Right atrium auricular region (tissue), 2 donors: ENCODE results near the gene GPX4. TPM values are rescaled to one million over a fixed set of nuclear protein-coding genes. Genes with fewer than 3 reads are reported as not detected.

Source experiments
- DNase-seq: peaks from one replicate; pipeline ENCODE4 v3.0.0-alpha.2; 2019; ENCODE audit warnings: low spot score
- H3K27ac ChIP-seq, 2 donors: fragments of 200-600 bp; sonication (generic); 1 replicate in 1 of 2; 2 replicates in 1 of 2; pipeline ENCODE4 v1.5.1; 2016 to 2019
- H3K27me3 ChIP-seq, 2 donors: fragments of 200-600 bp; sonication (generic); one replicate each; pipeline versions ENCODE4 v1.5.1 to v1.6.0; 2017 to 2019
- H3K36me3 ChIP-seq: fragments of 200-600 bp; sonication (generic); one replicate; pipeline ENCODE4 v1.5.1; 2016
- H3K4me1 ChIP-seq, 2 donors: fragments of 200-600 bp; sonication (generic); one replicate each; pipeline versions ENCODE4 v1.5.1 to v1.6.0; 2017 to 2019
- H3K4me3 ChIP-seq, 2 donors: fragments of 200-600 bp; sonication (generic); 1 replicate in 1 of 2; 2 replicates in 1 of 2; pipeline ENCODE4 v1.5.1; 2017 to 2019; ENCODE audit warnings: mild to moderate bottlenecking in 1 of 2, moderate library complexity in 1 of 2
- H3K9me3 ChIP-seq, 2 donors: fragments of 200-600 bp; sonication (generic); one replicate each; pipeline ENCODE4 v1.5.1; 2019
- total RNA-seq, 2 donors: library from RNA; depleted of rRNA; stranded (reverse); fragments of >200 nt; gene quantifications; one replicate each; pipeline ENCODE4 v1.1.0, GENCODE V29; 2016
- TF ChIP-seq, protein P1 (sequence below), 2 donors: fragments of 200-600 bp; sonication (generic); IDR thresholded peaks; one replicate each; pipeline ENCODE4 v1.5.1; 2019; ENCODE audit warnings: antibody characterized with exemption in 2 of 2

GPX4 gene
- total RNA-seq, 2 donors from 2014 or later: 404 to 529 TPM

DNA sequence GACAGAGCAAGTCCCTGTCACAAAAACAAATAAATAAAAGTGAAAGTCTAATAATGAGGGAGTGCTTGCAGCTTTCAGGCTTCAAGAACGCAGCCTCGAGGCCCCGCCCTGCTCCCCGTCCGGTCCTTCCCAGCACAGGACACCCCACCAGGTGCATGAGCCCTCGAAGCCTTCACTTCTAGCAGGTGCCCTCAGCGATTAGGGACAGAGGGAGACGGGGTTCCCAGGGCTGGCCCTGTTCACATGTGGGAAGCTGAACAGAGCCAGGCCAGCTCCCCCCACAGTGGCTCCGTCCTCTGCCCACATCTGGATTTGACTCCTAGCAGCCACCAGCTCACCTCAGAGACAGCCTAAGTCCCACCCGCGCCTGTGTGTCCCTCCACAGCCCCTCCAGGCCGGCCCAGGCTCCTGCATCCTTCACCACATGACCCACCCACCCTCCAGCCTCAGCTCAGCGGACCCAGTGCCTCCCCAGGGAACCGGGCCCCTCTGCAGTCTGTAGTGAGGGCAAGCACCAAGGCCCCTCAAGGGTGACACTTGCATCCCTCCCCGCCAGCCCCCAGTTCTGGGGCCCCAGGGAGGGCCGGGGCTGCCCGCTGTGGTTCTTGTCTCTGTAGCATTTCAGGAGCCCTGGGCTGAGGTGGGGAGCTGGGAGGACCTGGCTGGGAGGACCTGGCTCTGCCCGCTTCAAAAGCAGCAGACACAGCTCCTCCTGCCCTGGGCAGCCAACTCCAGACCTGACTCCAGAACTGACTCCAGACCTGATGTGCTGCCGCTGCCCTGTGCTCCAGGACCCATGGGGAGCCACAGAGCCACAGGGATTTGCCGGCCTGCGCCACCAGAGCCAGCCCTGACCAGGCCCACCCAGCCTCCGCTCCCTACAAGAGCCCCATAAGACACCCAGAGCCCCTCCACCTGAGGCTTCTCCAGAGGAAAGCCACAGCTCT lies 27.2 kb downstream of the GPX4 start:
- peak overlapping the region; percentile 78 to 80 for H3K27ac ChIP-seq
- H3K4me1 ChIP-seq: peaks cover 0 to 48% of the 10 kb centered on the region in 2 donors
- peaks cover 21% of the 10 kb centered on the region for H3K36me3 ChIP-seq
- no peaks in the 10 kb centered on the region for H3K9me3 ChIP-seq
- H3K4me3 ChIP-seq: peak overlapping the region; percentile 58 to 60
- TF ChIP-seq, protein P1, sequence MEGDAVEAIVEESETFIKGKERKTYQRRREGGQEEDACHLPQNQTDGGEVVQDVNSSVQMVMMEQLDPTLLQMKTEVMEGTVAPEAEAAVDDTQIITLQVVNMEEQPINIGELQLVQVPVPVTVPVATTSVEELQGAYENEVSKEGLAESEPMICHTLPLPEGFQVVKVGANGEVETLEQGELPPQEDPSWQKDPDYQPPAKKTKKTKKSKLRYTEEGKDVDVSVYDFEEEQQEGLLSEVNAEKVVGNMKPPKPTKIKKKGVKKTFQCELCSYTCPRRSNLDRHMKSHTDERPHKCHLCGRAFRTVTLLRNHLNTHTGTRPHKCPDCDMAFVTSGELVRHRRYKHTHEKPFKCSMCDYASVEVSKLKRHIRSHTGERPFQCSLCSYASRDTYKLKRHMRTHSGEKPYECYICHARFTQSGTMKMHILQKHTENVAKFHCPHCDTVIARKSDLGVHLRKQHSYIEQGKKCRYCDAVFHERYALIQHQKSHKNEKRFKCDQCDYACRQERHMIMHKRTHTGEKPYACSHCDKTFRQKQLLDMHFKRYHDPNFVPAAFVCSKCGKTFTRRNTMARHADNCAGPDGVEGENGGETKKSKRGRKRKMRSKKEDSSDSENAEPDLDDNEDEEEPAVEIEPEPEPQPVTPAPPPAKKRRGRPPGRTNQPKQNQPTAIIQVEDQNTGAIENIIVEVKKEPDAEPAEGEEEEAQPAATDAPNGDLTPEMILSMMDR (IDR thresholded peaks at IDR 0.05): no peak
- DNase-seq: no peak
- no peaks in the 10 kb centered on the region for H3K27me3 ChIP-seq

DNA sequence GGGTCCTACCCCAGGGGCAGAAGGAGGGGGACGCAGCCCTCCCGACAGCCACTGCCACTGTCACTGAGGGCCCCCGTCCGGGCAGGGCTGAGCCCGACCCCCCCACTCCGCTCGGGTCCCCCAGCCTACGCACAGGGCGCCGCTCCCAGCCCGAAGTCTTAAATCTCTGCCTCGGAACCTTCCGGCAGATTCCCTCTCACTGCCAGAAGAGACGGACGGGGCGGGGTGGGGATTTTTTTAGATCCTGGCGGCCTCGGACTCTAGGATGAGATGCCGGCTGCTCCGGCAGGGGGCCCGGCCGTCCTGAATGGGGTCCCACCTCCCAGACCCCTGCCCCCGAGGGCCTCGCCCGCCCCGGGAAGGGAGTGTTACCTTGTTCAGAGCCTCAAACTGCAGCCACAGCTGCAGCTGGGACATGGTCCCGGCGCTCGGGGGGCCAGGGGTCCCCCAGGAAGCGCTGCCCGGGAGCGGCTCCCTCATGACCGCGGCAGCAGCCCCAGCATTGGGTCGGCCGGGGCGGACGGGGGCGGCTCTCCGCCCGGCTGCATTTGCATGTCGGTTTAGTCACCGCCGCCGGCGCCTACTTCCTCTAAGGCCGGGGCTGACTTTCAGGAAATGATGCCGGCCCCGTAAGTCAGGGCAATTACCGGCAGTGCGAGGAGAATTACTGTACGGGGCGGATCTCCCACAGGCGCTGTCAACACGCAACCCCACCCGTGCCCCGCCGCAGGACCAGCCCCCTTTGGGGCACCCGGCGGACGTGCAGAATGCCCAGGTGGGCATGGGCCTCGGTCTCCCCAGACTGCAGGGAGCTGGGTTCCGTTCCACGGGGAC lies 28.1 kb downstream of the GPX4 start:
- H3K36me3 ChIP-seq: peaks cover 12% of the 10 kb centered on the region
- H3K27me3 ChIP-seq: no peaks in the 10 kb centered on the region
- peak overlapping the region; percentile 58 to 60 for H3K4me3 ChIP-seq
- TF ChIP-seq, protein P1 (IDR thresholded peaks at IDR 0.05): peak in 1 of 2 donors; percentile 23
- H3K27ac ChIP-seq: peak overlapping the region; percentile 78 to 80
- no peaks in the 10 kb centered on the region for H3K9me3 ChIP-seq
- H3K4me1 ChIP-seq: peaks cover 0 to 56% of the 10 kb centered on the region in 2 donors
- peak; percentile 96 for DNase-seq

DNA sequence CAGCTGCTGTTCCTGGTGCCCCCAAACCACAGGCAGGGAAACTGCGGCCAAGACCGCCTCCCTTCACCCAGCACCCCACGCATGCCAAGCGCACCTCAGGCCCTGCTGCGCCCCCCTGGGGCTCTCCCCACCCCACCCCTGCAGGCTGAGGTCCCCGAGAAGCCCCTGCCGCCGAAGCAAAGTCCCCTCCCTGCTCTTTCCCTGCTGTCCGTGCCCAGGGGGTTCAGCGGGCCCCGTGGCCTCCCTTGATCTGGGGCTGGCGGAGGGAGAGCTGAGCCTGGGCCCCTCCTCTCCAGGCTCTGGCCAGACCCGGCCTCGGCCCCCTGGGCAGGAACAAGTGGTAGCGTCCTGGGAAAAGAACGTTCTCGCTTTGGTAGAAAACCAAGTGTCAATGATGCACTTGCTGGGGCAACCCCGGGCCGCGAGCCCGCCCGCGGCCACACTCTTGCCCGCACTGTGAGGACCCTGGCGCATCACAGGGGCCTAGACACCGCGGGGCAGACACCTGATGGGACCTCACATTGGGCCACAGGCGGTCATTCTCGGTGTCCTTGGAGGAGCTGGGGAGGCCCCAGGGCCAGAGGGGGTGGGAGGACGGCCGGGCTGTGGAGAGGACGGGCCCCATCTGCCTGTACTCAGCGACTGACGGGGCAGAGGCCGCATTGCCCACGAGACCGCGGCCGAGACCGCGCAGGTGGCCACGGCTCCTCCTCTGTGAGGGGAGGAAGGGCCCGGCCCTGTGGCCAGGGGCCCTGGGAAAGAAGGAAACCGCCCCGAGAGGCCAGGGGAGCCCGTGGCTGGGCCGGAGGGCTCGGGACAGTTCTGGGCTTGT lies 29.0 kb downstream of the GPX4 start:
- Histone ChIP-seq H3K27me3 (no peaks in the 10 kb centered on the region), H3K4me1 (peaks cover 0 to 56% of the 10 kb centered on the region in 2 donors), H3K36me3 (peaks cover 4% of the 10 kb centered on the region), H3K4me3 (peak overlapping the region; percentile 58 to 60), H3K9me3 (no peaks in the 10 kb centered on the region), H3K27ac (peak overlapping the region; percentile 78 to 80)
- DNase-seq: no peak
- TF ChIP-seq, protein P1 (IDR thresholded peaks at IDR 0.05): no peak

DNA sequence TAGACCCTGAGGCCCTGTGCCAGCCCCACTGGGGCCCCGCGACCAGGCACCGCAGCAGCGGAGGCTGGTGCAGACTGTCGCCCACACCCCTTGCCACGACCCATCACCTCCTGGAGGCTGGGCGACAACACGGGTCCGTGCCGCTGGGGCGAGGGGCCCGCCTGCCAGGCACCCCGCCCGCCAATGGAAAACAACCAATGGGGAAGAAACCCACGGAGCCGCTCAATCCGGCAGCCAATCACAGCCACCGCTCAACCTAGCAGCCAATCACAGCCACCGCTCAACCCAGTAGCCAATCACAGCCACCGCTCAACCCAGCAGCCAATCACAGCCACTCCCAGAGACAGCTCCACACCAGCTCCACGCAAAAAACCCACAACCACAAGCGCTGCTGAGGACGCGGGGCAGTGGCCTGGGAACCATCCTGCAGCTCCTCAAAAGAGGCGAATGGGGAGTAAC lies 29.7 kb downstream of the GPX4 start:
- no peaks in the 10 kb centered on the region for H3K27me3 ChIP-seq
- TF ChIP-seq, protein P1 (IDR thresholded peaks at IDR 0.05): no peak
- no peaks in the 10 kb centered on the region for H3K9me3 ChIP-seq
- no peak for DNase-seq
- H3K4me1 ChIP-seq: peaks cover 0 to 56% of the 10 kb centered on the region in 2 donors
- H3K36me3 ChIP-seq: no peaks in the 10 kb centered on the region
- H3K4me3 ChIP-seq: no peak overlapping the region
- peak overlapping the region; percentile 78 to 80 for H3K27ac ChIP-seq

DNA sequence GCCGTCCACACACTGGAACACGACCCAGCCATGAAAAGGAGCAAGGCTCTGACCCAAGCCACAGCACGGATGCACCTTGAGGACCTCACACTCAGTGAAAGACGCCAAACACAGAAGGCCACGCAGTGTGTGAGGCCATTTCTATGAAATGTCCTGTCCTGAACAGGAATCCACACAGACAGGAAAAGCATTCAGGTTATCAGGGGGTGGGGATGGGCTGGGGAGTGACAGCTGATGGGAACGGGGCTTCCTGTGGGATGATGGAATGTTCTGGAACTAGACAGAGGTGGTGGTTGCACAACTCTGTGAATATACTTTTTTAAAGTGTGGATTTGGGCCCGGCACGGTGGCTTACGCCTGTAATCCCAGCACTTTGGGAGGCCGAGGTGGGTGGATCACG lies 30.6 kb downstream of the GPX4 start:
- Histone ChIP-seq H3K4me1 (peaks cover 0 to 55% of the 10 kb centered on the region in 2 donors), H3K4me3 (no peak overlapping the region), H3K9me3 (no peaks in the 10 kb centered on the region), H3K36me3 (no peaks in the 10 kb centered on the region), H3K27me3 (no peaks in the 10 kb centered on the region), H3K27ac (no peak overlapping the region)
- TF ChIP-seq, protein P1 (IDR thresholded peaks at IDR 0.05): no peak
- no peak for DNase-seq
